Measurements from ENCODE around the gene SH2D6.
"Not testable (repeated sequence)": the region's sequence is repeated elsewhere in the genome, so short reads cannot be mapped to it uniquely, and the experiment has no call there.

SH2D6 gene

GRCh38 chr2:85468096-85468703 is 49.7 kb downstream of the SH2D6 start:
- DNase-seq (ENCODE audit: low read depth in 2 of 2) = no peak

GRCh38 chr2:85468704-85469349 is 50.3 kb downstream of the SH2D6 start:
- DNase-seq (ENCODE audit: low read depth in 2 of 2) = no peak

- no peak for DNase-seq (ENCODE audit: low read depth in 2 of 2)
Measured at GRCh38 chr2:85470850-85471800, 52.6 kb downstream of the SH2D6 start.

- DNase-seq (ENCODE audit: low read depth in 2 of 2) = no peak
Measured at GRCh38 chr2:85472261-85472660, 53.7 kb downstream of the SH2D6 start.

GRCh38 chr2:85475799-85476490 is 57.4 kb downstream of the SH2D6 start:
- DNase-seq (ENCODE audit: low read depth in 2 of 2) = no peak

- no peak for DNase-seq (ENCODE audit: low read depth in 2 of 2)
Measured at GRCh38 chr2:85476624-85477023, 58.1 kb downstream of the SH2D6 start.

- no peak for DNase-seq (ENCODE audit: low read depth in 2 of 2)
Measured at GRCh38 chr2:85477884-85478283, 59.4 kb downstream of the SH2D6 start.

GRCh38 chr2:85481818-85482777 is 63.6 kb downstream of the SH2D6 start:
- DNase-seq (ENCODE audit: low read depth in 2 of 2) = no peak

- not testable (repeated sequence) for DNase-seq (ENCODE audit: low read depth in 2 of 2)
Measured at GRCh38 chr2:85484615-85485014, 66.1 kb downstream of the SH2D6 start.

- DNase-seq (ENCODE audit: low read depth in 2 of 2) = no peak
Measured at GRCh38 chr2:85485815-85486214, 67.3 kb downstream of the SH2D6 start.
